GM13976 (cell line): ENCODE results near the gene WNK2.

Experiments
- DNase-seq: peaks from one replicate; pipeline ENCODE4 v3.0.0; 2012; ENCODE audit warnings: low spot score
- CTCF ChIP-seq: IDR thresholded peaks from 2 replicates; pipeline ENCODE4 v1.5.1; 2012; ENCODE audit warnings: borderline replicate concordance, mild to moderate bottlenecking; ENCODE audit not compliant: insufficient read depth; ENCODE audit errors: extremely low read depth, missing control alignments, control extremely low read depth
- in situ Hi-C: fragments of 300-500 bp; cut with MboI; formaldehyde crosslinking; loops from one replicate; pipeline ENCODE4 v1.12.0; 2022; ENCODE audit warnings: low sequenced_read_pairs, mixed read lengths, inconsistent platforms; ENCODE audit not compliant: unreplicated experiment

The WNK2 gene

DNA sequence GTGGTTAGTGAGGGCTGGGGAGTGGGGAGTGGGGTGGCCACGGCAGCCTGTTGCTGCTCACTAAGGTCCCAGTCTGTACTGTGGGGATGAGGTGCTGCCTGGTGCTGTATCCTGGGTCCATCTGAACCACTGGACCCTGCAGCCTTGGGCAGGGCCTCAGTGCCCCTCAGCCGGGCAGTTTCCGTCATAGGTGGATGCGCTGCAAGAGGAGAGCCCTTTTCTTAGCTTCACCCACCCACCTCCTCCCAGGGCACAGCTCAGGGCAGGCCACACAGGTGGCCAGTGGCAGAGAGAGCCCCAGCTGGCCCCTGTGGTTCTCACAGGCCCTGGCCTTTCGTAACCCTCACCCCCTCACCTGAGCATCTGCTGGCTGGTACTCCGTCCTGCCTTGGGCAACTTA is 46.2 kb downstream of the WNK2 start:
- no peak for TF ChIP-seq CTCF
- no peak for DNase-seq
- in situ Hi-C loops: no loop called here

DNA sequence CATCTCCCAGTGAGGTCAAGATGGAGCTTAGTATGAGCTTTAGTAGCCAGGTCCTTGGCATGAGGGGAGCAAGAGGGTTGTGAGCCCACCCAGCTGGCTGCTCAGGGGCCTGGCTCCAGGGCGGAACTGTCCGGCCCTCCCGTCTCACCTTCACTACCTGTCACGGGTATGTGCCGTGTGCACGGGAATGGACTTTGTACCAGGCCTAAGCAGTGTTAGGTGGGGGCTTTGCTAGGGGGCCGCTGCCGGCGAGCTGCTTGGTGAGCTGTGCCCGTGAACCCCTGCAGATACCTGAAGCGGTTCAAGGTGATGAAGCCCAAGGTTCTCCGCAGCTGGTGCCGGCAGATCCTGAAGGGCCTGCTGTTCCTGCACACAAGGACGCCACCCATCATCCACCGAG is 46.7 kb downstream of the WNK2 start:
- DNase-seq: no peak
- in situ Hi-C loops: no loop called here

DNA sequence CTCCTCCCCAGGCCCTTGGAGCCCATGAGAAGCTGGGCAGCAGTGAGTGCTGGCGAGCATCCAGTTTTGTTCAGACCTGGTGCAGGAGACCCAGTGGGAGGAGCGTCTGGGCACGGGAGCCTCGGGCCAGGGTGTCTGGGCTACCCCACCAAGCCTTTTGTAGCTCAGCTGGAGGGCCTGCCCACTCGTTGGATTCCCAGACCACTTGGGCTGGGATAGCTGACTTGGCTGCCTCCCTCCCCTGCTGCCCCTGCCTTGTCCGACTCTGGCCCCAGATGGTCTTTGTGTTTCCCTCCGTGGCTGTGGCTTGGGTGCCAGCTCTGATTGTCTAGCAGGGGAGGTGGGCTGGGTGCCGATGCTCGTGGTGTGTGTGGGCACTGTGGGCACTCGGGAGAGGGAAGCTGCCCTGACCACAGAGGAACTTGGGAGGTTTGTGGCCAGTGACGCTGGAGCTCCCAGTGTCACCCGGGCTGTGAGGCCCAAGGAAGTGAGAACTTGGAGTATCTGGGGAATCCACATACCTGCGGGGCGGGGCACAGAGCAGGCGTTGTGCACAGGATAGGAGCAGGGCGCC is 47.3 kb downstream of the WNK2 start:
- DNase-seq: no peak
- in situ Hi-C loops: no loop called here
- TF ChIP-seq CTCF: no peak

More for the DNA sequence above, 46.7 kb downstream of the WNK2 start:
- TF ChIP-seq CTCF: no peak

DNA sequence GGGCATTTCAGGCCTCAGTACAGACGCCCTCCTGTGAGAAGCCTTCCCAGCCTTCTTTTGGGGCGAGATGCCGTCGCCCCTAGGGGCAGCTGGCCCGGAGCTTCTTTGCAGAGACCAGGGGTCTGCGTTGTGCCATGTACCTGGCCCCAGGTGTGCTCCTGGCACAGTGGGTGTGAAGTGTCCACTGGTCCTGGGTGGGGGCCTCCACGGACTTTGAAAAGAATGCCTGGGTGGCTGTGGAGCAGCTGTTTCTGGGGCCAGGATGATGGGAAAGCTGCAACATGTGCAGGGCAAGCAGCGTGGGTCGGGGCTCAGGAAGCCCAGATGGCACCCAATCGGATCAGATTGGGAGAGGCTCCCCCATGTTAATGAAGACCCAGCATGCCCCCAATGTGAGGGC is 47.8 kb downstream of the WNK2 start:
- in situ Hi-C loops: no loop called here
- no peak for DNase-seq
- TF ChIP-seq CTCF: no peak

DNA sequence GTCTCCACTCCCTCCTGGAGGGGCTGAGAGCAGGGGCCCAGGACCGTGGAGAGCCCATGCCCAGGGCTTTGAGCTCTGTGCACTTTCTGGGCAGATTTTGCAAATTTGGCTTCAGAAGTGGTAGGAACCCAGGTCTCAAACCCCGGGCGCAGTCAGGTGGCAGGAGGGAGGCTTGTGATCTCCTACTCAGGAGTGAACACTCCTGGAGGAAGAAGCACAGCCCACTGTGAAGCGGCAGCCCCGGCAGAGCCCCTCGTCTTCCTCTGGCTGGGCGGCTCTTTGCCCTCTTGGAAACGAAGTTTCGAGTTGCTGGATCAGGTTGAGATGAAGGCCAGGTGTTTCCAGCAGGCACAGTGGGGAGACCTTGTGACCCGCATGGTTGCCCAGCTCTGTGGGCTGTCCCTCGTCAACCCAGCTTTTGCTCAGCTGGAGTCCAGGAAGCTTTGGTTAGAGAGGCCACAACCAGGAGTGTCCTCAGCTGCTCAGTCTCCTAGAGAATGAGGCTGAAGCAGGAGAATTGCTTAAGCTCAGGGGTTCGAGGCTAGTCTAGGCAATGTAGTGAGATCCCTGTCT is 48.5 kb downstream of the WNK2 start:
- no peak for TF ChIP-seq CTCF
- in situ Hi-C loops: no loop called here
- no peak for DNase-seq

GRCh38 chr9:93233033-93233432 is 49.1 kb downstream of the WNK2 start:
- DNase-seq: no peak
- in situ Hi-C loops: no loop called here
- TF ChIP-seq CTCF: no peak
